Endothelial cell of umbilical vein (primary cell): Measurements from ENCODE around the gene NT5M. TPM values are rescaled to one million over a fixed set of nuclear protein-coding genes. Genes with fewer than 3 reads are reported as not detected.

Experiments used
- BruUV-seq: library from RNA; stranded (reverse); fragments of 400-500 nt; replicated peaks from 2 replicates; lab custom pipeline; 2021; lab: Mats Ljungman, UMichigan
- CTCF ChIA-PET: fragments of 300-600, 350-600 bp; sonication (Branson Sonifier 250); formaldehyde crosslinking; loops from one replicate; lab custom pipeline; 2021; ENCODE audit warnings: antibody characterized with exemption, inconsistent platforms; lab: Charles Lee
- POLR2A ChIA-PET: fragments of 300-600, 350-600 bp; sonication (Branson Sonifier 250); formaldehyde crosslinking; loops from one replicate; lab custom pipeline; 2021; ENCODE audit warnings: antibody characterized with exemption, inconsistent platforms; lab: Charles Lee
- DNase-seq: peaks from one replicate; pipeline ENCODE4 v3.0.0-alpha.2; 2011; ENCODE audit warnings: low read depth, low spot score
- FAIRE-seq: peaks from 2 replicates; lab custom pipeline; 2011; peaks lifted over from hg19 to GRCh38; lab: Jason Lieb, UNC
- H2AFZ ChIP-seq: 2 replicates; pipeline ENCODE4 v1.6.0; 2012; ENCODE audit warnings: low read depth, low read length, control low read depth, inconsistent platforms
- H3K27ac ChIP-seq: 2 replicates; pipeline ENCODE4 v1.5.1; 2011; ENCODE audit warnings: low read depth, mild to moderate bottlenecking, control low read depth, low read length, moderate library complexity; ENCODE audit not compliant: insufficient read depth
- H3K27me3 ChIP-seq, 2 experiments: 2 replicates each; pipeline versions ENCODE4 v1.6.0 to v1.6.1; 2011; ENCODE audit warnings: low read length in 2 of 2, mixed read lengths in 1 of 2; ENCODE audit not compliant: control insufficient read depth in 2 of 2, insufficient read depth in 2 of 2
- H3K36me3 ChIP-seq, 2 experiments: 2 replicates in 1 of 2; 3 replicates in 1 of 2; pipeline ENCODE4 v1.5.1; 2011; ENCODE audit warnings: low read length in 2 of 2, mild to moderate bottlenecking in 1 of 2, moderate library complexity in 1 of 2; ENCODE audit not compliant: control insufficient read depth in 2 of 2, insufficient read depth in 2 of 2; ENCODE audit errors: extremely low read depth in 1 of 2
- H3K4me1 ChIP-seq: 3 replicates; pipeline ENCODE4 v1.5.1; 2011; ENCODE audit warnings: mild to moderate bottlenecking, low read length; ENCODE audit not compliant: control insufficient read depth, insufficient read depth; ENCODE audit errors: extremely low read depth
- H3K4me2 ChIP-seq: 2 replicates; pipeline ENCODE4 v1.6.1; 2011; ENCODE audit warnings: low read length, control low read depth, mixed read lengths; ENCODE audit not compliant: insufficient read depth
- H3K4me3 ChIP-seq, 3 experiments: fragments of 200-600 bp in 1 of 3; sonication (generic), shearing (Covaris generic) in 1 of 3; replicated peaks in 1 of 3; 2 replicates each; pipeline ENCODE4 v1.5.1; 2011 to 2016; ENCODE audit warnings: control low read depth in 3 of 3, low read length in 3 of 3, mild to moderate bottlenecking in 2 of 3, inconsistent platforms in 1 of 3, low read depth in 1 of 3, moderate library complexity in 1 of 3; ENCODE audit not compliant: insufficient read depth in 1 of 3
- H3K79me2 ChIP-seq: 2 replicates; pipeline ENCODE4 v1.6.0; 2012; ENCODE audit warnings: low read length, inconsistent platforms; ENCODE audit not compliant: control insufficient read depth, insufficient read depth
- H3K9ac ChIP-seq: replicated peaks from 2 replicates; pipeline ENCODE3; 2011; ENCODE audit warnings: low read length, control low read depth; ENCODE audit not compliant: insufficient read depth; ENCODE audit errors: extremely low read depth
- H3K9me1 ChIP-seq: replicated peaks from 3 replicates; pipeline ENCODE4 v1.6.0; 2011; ENCODE audit warnings: mild to moderate bottlenecking, low read length; ENCODE audit not compliant: control insufficient read depth, insufficient read depth; ENCODE audit errors: extremely low read depth
- H3K9me3 ChIP-seq: replicated peaks from 2 replicates; pipeline ENCODE4 v1.5.1; 2012; ENCODE audit warnings: low read length, inconsistent platforms; ENCODE audit not compliant: control insufficient read depth, insufficient read depth
- H4K20me1 ChIP-seq: replicated peaks from 2 replicates; pipeline ENCODE3; 2011; ENCODE audit warnings: mild to moderate bottlenecking, low read length; ENCODE audit not compliant: control insufficient read depth, insufficient read depth; ENCODE audit errors: extremely low read depth
- CTCF ChIP-seq, 2 donors: IDR thresholded peaks; 1 replicate in 1 of 2; 2 replicates in 1 of 2; pipeline ENCODE4 v1.5.1; 2011; ENCODE audit warnings: low read length in 2 of 2, mild to moderate bottlenecking in 2 of 2, moderate library complexity in 2 of 2, control low read depth in 1 of 2, inconsistent platforms in 1 of 2, low read depth in 1 of 2; ENCODE audit not compliant: insufficient read depth in 1 of 2; ENCODE audit errors: extremely low read depth in 1 of 2
- EZH2 ChIP-seq: IDR thresholded peaks from 2 replicates; pipeline ENCODE4 v1.6.1; 2012; ENCODE audit warnings: borderline replicate concordance, low read depth, mild to moderate bottlenecking, moderate library complexity, low read length, inconsistent platforms; ENCODE audit not compliant: severe bottlenecking
- FOS ChIP-seq: IDR thresholded peaks from 2 replicates; pipeline ENCODE4 v1.6.1; 2011; ENCODE audit warnings: mild to moderate bottlenecking, low read length, moderate library complexity, borderline replicate concordance; ENCODE audit not compliant: insufficient read depth
- GATA2 ChIP-seq: IDR thresholded peaks from 2 replicates; pipeline ENCODE4 v1.7.0; 2011; ENCODE audit warnings: low read depth, mild to moderate bottlenecking, moderate library complexity, mixed read lengths, low read length; ENCODE audit not compliant: insufficient read length, insufficient read depth
- JUN ChIP-seq: IDR thresholded peaks from 2 replicates; pipeline ENCODE4 v1.6.1; 2011; ENCODE audit warnings: borderline replicate concordance, low read depth; ENCODE audit not compliant: insufficient read length, insufficient read depth
- MYC ChIP-seq: IDR thresholded peaks from one replicate; pipeline ENCODE4 v1.6.1; 2011; ENCODE audit warnings: mild to moderate bottlenecking, low read depth, low read length
- POLR2A ChIP-seq: IDR thresholded peaks from 2 replicates; pipeline ENCODE4 v1.6.1; 2012; ENCODE audit warnings: low read depth, mild to moderate bottlenecking, control low read depth, low read length
- POLR2AphosphoS5 ChIP-seq: IDR thresholded peaks from 2 replicates; pipeline ENCODE4 v1.6.1; 2012; ENCODE audit warnings: low read depth, mild to moderate bottlenecking, control low read depth, low read length, moderate library complexity; ENCODE audit not compliant: insufficient read depth
- dilution Hi-C: fragments of 300-500 bp; cut with MboI; formaldehyde crosslinking; loops from one replicate; pipeline ENCODE4 v1.15.0; 2019; ENCODE audit warnings: low sequenced_read_pairs; ENCODE audit not compliant: extremely low pct_ligation_motif_present
- intact Hi-C: fragments of 100-400 bp; cut with micrococcal nuclease; formaldehyde crosslinking; loops from one replicate; pipeline ENCODE4 v1.10.0; 2022
- polyA plus RNA-seq, 4 experiments: library from polyadenylated mRNA; depleted of rRNA in 3 of 4; stranded (reverse) in 3 of 4; unstranded in 1 of 4; fragments of >200 nt; gene quantifications; 2 replicates each; pipeline versions ENCODE4 v1.2.1 to v1.2.3, GENCODE V29; 2011 to 2012; ENCODE audit warnings: missing spikeins in 1 of 4
- total RNA-seq: library from RNA; stranded (reverse); gene quantifications from 2 replicates; pipeline ENCODE4 v1.2.3, GENCODE V29; 2021
- TF ChIP-seq, protein P1 (sequence below): IDR thresholded peaks from 2 replicates; pipeline ENCODE4 v1.6.1; 2011; ENCODE audit not compliant: insufficient read depth, insufficient read length

The NT5M gene
- total and polyA plus RNA-seq, 2 donors (not counting 3 experiments of a cell fraction or from before 2014, with no cell fraction given) = 0.91 to 3.0 TPM

DNA sequence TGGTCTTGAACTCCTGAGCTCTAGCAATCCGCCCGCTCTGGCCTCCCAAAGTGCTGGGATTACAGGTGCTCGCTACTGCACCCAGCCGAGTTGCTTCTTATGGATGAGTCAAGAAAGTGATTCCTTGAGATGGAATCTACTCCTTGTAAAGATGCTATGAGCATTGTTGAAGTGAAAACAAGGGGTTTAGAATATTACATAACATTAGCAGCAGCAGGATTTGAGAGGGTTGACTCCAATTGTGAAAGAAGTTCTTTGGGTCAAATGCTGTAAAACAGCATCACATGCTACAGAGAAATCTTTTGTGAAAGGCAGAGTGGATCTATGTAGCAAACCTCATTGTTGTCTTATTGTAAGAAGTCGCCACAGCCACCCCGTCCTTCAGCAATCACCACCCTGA lies 72.7 kb downstream of the NT5M start:
- dilution Hi-C loops = loop anchor here (10.0 kb wide), 1 partner anchor 89 kb away; no protein-coding TSS in a partner anchor
- no peak overlapping the region for H3K27ac ChIP-seq
- FAIRE-seq (no peak), DNase-seq (no peak)
- peaks cover 17 to 21% of the 10 kb centered on the region in 2 experiments for H3K27me3 ChIP-seq
- H3K9me1 ChIP-seq = no peaks in the 10 kb centered on the region
- CTCF ChIA-PET = no interaction called here
- H3K4me1 ChIP-seq = no peaks in the 10 kb centered on the region
- TF ChIP-seq GATA2 = no peak
- no peak overlapping the region for H3K4me2 ChIP-seq
- BruUV-seq = no TSS peak
- H3K9ac ChIP-seq = no peak overlapping the region
- H3K79me2 ChIP-seq = no peaks in the 10 kb centered on the region
- POLR2A ChIA-PET = no interaction called here
- H3K36me3 ChIP-seq = no peaks in the 10 kb centered on the region
- H3K4me3 ChIP-seq = no peak overlapping the region
- H2AFZ ChIP-seq = no peak overlapping the region
- no peaks in the 10 kb centered on the region for H4K20me1 ChIP-seq
- no peaks in the 10 kb centered on the region for H3K9me3 ChIP-seq
- intact Hi-C loops = no loop called here

- H4K20me1 ChIP-seq = no peaks in the 10 kb centered on the region
- no TSS peak for BruUV-seq
- TF ChIP-seq POLR2A (no peak), MYC (no peak), EZH2 (no peak), GATA2 (no peak), FOS (no peak), CTCF (IDR thresholded peaks at IDR 0.05; ENCODE audit: extremely low read depth in 1 of 2, insufficient read depth in 1 of 2, low read depth in 1 of 2, low read length in 2 of 2) (no peak), POLR2AphosphoS5 (no peak), JUN (no peak)
- TF ChIP-seq, protein P1, sequence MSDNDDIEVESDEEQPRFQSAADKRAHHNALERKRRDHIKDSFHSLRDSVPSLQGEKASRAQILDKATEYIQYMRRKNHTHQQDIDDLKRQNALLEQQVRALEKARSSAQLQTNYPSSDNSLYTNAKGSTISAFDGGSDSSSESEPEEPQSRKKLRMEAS = no peak
- no peaks in the 10 kb centered on the region for H3K9me3 ChIP-seq
- H3K9ac ChIP-seq = no peak overlapping the region
- POLR2A ChIA-PET = no interaction called here
- H3K27me3 ChIP-seq = peaks cover 21 to 25% of the 10 kb centered on the region in 2 experiments
- H3K4me1 ChIP-seq = no peaks in the 10 kb centered on the region
- no peak overlapping the region for H3K27ac ChIP-seq
- intact Hi-C loops = no loop called here
- no peak overlapping the region for H2AFZ ChIP-seq
- H3K79me2 ChIP-seq = no peaks in the 10 kb centered on the region
- CTCF ChIA-PET = no interaction called here
- DNase-seq (no peak), FAIRE-seq (no peak)
- no peaks in the 10 kb centered on the region for H3K36me3 ChIP-seq
- H3K9me1 ChIP-seq = no peaks in the 10 kb centered on the region
- dilution Hi-C loops = loop anchor here (10.0 kb wide), 1 partner anchor 88 kb away; no protein-coding TSS in a partner anchor
- H3K4me2 ChIP-seq = no peak overlapping the region
- H3K4me3 ChIP-seq = no peak overlapping the region
Observed at GRCh38 chr17:17376362-17376761, 73.2 kb downstream of the NT5M start.
